Kidney (tissue), 14 donors: ENCODE data around the gene LASP1. TPM values are rescaled to one million over a fixed set of nuclear protein-coding genes. Genes with fewer than 3 reads are reported as not detected.

ENCODE experiments used
- DNase-seq, 5 donors: peaks; one replicate each; pipeline ENCODE4 v3.0.0-alpha.2; 2013 to 2020
- FAIRE-seq: peaks from 2 replicates; lab custom pipeline; 2012; peaks lifted over from hg19 to GRCh38; lab: Jason Lieb, UNC
- H3K27ac ChIP-seq, 2 donors: one replicate each; pipeline ENCODE4 v1.7.0; 2013; ENCODE audit warnings: low read depth in 2 of 2, low read length in 2 of 2, inconsistent platforms in 1 of 2
- H3K27me3 ChIP-seq: one replicate; pipeline ENCODE4 v1.7.1; 2013; ENCODE audit warnings: low read length, inconsistent platforms; ENCODE audit not compliant: control insufficient read depth, insufficient read depth
- H3K36me3 ChIP-seq, 3 donors: one replicate each; pipeline versions ENCODE4 v1.7.0 to v1.7.1; 2013; ENCODE audit warnings: low read length in 3 of 3, control low read depth in 1 of 3, inconsistent platforms in 1 of 3; ENCODE audit not compliant: insufficient read depth in 3 of 3, control insufficient read depth in 2 of 3
- H3K4me1 ChIP-seq, 3 donors: one replicate each; pipeline versions ENCODE4 v1.7.0 to v1.7.1; 2013; ENCODE audit warnings: low read length in 3 of 3, inconsistent platforms in 1 of 3, low read depth in 1 of 3; ENCODE audit not compliant: control insufficient read depth in 2 of 3, insufficient read depth in 2 of 3
- H3K4me3 ChIP-seq, 3 donors: one replicate each; pipeline versions ENCODE4 v1.7.0 to v1.8.1; 2013; ENCODE audit warnings: low read length in 3 of 3, control low read depth in 1 of 3, inconsistent platforms in 1 of 3
- H3K9ac ChIP-seq, 3 donors: one replicate each; pipeline versions ENCODE4 v1.7.0 to v1.7.1; 2013; ENCODE audit warnings: low read length in 3 of 3, control low read depth in 1 of 3, inconsistent platforms in 1 of 3
- H3K9me3 ChIP-seq, 3 donors: one replicate each; pipeline versions ENCODE4 v1.7.0 to v1.7.1; 2013; ENCODE audit warnings: low read length in 3 of 3, control low read depth in 1 of 3, inconsistent platforms in 1 of 3; ENCODE audit not compliant: control insufficient read depth in 2 of 3, insufficient read depth in 1 of 3
- CTCF ChIP-seq: IDR thresholded peaks from 3 replicates; pipeline ENCODE4 v1.5.1; 2012; ENCODE audit warnings: mild to moderate bottlenecking, moderate library complexity, borderline replicate concordance; ENCODE audit not compliant: insufficient read depth; ENCODE audit errors: extremely low read depth
- intact Hi-C: fragments of 100-400 bp; cut with DNase I; formaldehyde crosslinking; loops from one replicate; pipeline ENCODE4 v1.11.1; 2022
- polyA plus RNA-seq: library from polyadenylated mRNA; stranded (reverse); fragments of 350-450 nt; fragmentation: Illumina TruSeq; extraction: RNeasy Lipid Tissue Mini Kit (QIAGEN cat#74804); gene quantifications from one replicate; pipeline ENCODE4 v1.2.3, GENCODE V29; 2014; ENCODE audit warnings: low read depth, low replicate concordance; ENCODE audit not compliant: insufficient read depth
- total RNA-seq: library from RNA; stranded (reverse); fragmentation: NEBNext Ultra II Directional; extraction: Animal tissue kit (Norgen Biotek cat#: 25700); gene quantifications from one replicate; pipeline ENCODE4 v1.2.1, GENCODE V29; 2021
- donor health status: control.
- donor health status: control.
- donor health status: control.
- donor health status: control.
- donor health status: control.
- donor health status: DM: yes; HTN: yes; CAD: no.
- donor health status: Normal renal cell carcinoma (clear cell type).

LASP1 gene
- total and polyA plus RNA-seq, 2 donors from 2014 or later, result 62.5 to 138 TPM

- Histone ChIP-seq H3K27ac (no peak overlapping the region), H3K36me3 (peaks cover 0 to 25% (median 21%) of the 10 kb centered on the region in 3 donors), H3K27me3 (no peaks in the 10 kb centered on the region), H3K9ac (no peak overlapping the region), H3K4me1 (peaks cover 0 to 6% (median 3%) of the 10 kb centered on the region in 3 donors), H3K9me3 (no peaks in the 10 kb centered on the region), H3K4me3 (no peak overlapping the region)
- DNase-seq (peak in 1 of 5 donors; percentile 44), FAIRE-seq (no peak)
- intact Hi-C loops, result no loop called here
- no peak for TF ChIP-seq CTCF
These were observed 52.0 kb downstream of the LASP1 start for GRCh38 chr17:38921756-38922411.

- Histone ChIP-seq H3K4me1 (peaks cover 0 to 6% (median 3%) of the 10 kb centered on the region in 3 donors), H3K9me3 (no peaks in the 10 kb centered on the region), H3K27ac (no peak overlapping the region), H3K4me3 (no peak overlapping the region), H3K36me3 (peaks cover 0 to 25% (median 16%) of the 10 kb centered on the region in 3 donors), H3K27me3 (no peaks in the 10 kb centered on the region), H3K9ac (no peak overlapping the region)
- DNase-seq (peak in 3 of 5 donors; percentile 56 to 84 (median 70)), FAIRE-seq (no peak)
- intact Hi-C loops, result no loop called here
- TF ChIP-seq CTCF, result no peak
These were observed 52.9 kb downstream of the LASP1 start for GRCh38 chr17:38922538-38923297.

GRCh38 chr17:38925263-38925995, 55.6 kb downstream of the LASP1 start, which contains the start of gene LASP1NB:
TSS of gene LASP1NB (plus strand) at chr17:38925614.
- H3K9me3 ChIP-seq, result no peaks in the 10 kb centered on the region
- peaks cover 0 to 4% (median 0%) of the 10 kb centered on the region in 3 donors for H3K36me3 ChIP-seq
- H3K27ac ChIP-seq, result no peak within 1 kb of the TSS
- H3K4me3 ChIP-seq, result peak within 1 kb of the TSS in 1 of 3 donors; percentile 69
- TF ChIP-seq CTCF, result no peak
- intact Hi-C loops, result no loop called here
- no peaks in the 10 kb centered on the region for H3K27me3 ChIP-seq
- H3K9ac ChIP-seq, result peak within 1 kb of the TSS in 1 of 3 donors; percentile 48
- H3K4me1 ChIP-seq, result peaks cover 0 to 6% (median 3%) of the 10 kb centered on the region in 3 donors
- FAIRE-seq (no peak), DNase-seq (peak in 4 of 5 donors; percentile 84 to 92 (median 87))
